GM21528 (cell line): ENCODE results near the gene NAP1L5.

ENCODE experiments used
- ATAC-seq: cut with Tn5 transposase; IDR thresholded peaks from one replicate; pipeline ENCODE4 v1.9.1; 2021; ENCODE audit warnings: mild to moderate bottlenecking, moderate library complexity; ENCODE audit not compliant: unreplicated experiment, low FRiP score

The NAP1L5 gene

DNA sequence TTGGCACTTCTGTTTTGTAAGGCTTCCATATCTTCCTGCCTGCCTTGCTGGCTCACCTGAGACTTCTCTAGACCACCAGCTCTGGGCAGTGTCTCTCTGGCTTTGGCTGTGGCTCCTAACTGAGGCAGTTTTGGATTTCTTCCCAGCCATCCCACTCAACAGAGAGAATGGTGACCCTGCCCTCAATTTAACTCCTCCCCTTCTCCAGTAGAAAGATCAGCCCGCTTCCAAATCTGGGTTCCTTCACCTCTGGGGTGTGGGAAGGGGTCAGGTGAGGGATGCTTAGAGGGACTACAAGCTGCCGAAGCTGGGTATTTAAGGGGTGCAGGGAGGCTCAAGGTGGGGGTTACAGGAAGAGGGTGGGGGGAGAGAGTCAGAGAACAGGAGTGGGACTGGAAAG is 23.7 kb downstream of the NAP1L5 start:
- no peak for ATAC-seq

DNA sequence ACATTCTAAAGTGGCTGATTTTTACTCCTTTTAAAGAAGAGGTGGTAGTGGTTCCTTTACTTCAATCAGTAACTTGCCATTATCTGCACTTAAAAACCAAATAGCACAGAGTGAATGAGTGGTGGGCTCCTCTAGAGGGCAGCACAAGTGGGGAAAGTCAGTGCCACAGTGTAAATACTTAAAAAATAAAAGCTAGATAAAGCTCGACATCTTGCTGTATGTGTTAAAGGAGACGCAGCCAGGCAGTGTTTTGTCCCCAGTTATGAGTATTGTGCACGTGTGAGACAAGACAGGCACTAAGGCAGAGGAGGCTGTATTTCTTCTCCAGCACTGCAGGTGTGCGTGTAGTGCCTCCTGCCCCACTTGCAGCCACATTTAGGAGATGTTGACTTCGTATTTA is 24.6 kb downstream of the NAP1L5 start:
- ATAC-seq, result no peak

DNA sequence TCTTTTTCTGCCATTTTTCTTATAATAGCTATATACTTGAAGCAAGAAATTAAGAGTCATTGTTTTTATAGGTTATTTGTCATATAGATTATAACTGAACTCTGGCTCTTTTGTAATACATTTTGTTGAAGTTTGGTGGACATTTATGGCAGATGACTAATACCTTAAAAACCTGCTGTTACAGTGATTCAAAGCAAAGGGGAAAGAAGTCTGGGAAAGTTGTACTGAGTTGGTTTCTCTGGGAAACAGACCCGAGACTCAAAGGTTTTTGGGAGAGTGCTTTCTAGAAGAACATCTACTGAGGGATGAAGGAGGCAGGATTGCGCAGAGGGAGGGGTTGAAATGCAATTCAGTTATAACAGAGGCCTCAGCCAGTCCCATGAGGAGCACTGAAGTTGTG is 35.9 kb downstream of the NAP1L5 start:
- ATAC-seq, result no peak

DNA sequence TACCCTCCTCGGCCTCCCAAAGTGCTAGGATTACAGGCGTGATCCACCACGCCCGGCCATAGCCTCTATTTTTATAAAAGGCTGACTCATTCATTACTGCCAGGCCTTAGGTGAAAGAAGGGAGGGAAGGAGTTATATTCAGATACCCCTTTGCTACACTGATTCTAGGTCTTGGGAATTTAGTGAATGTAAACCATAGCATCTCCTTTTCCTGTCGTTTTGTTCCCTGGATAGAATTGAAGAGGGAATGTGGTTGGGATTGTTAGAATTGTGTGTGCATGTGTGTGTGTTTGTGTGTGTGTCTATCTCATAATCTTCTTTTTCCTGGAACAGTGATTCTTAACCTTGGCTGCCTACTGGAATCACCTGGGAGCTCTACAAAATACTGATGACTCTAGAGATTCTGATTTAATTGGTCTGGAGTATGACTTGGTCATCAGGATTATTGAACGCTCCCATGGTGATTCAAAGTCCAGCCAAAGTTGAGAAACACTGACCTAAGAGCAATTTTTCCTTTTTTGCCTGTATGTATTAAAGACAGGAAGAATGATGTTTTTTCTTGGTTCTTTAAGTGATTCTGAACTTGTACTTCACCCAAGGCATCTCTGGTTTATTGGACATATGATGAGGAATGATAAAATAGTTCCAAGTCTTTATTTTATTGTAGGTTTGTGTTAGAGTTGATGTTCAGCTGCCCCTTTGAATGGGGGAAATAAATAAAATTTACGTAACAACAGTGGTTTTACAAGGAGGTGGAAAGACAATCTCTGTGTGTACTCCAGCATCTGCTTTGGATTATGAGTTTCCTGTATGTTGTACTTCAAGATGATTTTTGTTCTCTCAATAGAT is 37.0 kb downstream of the NAP1L5 start:
- ATAC-seq, result no peak

DNA sequence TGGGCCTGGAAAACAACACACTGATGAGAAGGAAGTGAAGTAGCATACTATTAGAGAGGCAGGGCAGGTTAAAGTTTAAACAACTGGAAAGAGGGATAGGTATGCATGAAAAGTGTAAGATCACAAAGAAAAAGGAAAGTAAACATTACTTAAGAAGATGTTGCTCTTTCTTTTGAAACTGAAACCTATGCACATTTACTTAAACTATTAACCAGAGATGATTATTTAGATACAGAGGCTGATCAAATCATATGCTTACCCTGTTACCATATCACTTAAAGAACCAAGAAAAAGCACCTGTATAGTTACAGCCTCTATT is 37.8 kb downstream of the NAP1L5 start:
- ATAC-seq, result no peak

DNA sequence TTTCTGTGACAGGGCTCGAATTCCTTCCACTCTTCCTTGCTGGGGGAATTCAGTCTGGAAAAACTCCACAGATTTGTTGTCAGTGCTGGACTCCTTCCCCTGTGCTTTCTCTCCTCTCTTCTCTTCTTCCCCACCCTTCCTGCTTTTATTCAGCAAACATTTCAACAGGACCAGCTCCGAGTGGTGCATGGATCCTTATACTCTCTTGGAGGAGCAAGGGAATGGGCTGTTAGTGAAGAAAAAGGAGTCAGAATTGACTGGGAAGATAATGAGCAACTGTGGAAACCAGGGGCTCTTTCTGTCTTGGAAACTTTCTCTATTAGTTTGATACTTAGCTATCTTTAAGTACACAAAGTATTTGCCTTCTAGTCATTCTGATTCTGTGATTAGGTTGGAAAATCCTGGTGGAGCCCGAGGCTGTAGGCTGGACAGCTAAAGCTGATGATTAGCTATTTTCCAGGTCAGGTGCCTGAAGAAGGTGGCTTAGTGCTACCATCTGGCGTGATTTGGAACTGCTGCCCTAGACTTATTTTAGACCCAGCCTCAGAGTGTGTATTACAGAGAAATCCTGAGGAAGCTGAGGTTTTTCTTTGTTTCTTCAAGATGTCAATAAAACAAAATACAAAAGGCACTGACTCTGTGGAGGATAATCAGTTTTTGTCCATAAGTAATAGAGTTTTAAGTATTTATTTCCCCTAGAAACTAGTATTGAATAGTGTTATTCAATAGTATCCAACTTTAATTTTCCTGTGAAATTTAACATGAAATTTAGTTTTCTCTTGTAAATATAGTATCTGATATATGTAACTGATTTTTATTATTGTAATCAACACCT is 38.4 kb downstream of the NAP1L5 start:
- ATAC-seq, result peak; percentile 87

- no peak for ATAC-seq
Measured at GRCh38 chr4:88655226-88655625, 42.4 kb downstream of the NAP1L5 start.

- ATAC-seq, result no peak
Measured at GRCh38 chr4:88653371-88653946, 44.2 kb downstream of the NAP1L5 start.

DNA sequence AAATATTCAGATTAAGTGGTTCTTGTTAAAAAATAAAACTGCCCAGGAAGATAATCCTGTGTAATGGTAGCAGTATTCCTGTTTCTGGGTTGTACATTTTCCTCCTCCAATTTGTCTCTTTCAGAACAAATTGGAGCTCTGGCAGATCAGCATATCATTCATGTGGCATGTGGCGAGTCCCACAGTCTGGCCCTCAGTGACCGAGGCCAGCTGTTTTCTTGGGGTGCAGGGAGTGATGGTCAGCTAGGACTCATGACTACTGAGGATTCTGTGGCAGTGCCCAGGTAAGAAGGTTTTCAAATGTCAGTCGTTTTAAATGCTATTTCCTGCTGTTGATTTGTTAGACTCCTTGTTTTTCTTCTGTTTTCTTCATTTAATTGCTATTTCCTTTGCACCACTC is 47.9 kb downstream of the NAP1L5 start:
- no peak for ATAC-seq

GRCh38 chr4:88646528-88647280 is 50.9 kb downstream of the NAP1L5 start:
- ATAC-seq, result no peak

- no peak for ATAC-seq
Measured at GRCh38 chr4:88645994-88646393, 51.6 kb downstream of the NAP1L5 start.
